Right kidney (tissue), 1 donor: Measurements from ENCODE around the gene LRRC8B.
"Not testable (repeated sequence)": the region's sequence is repeated elsewhere in the genome, so short reads cannot be mapped to it uniquely, and the experiment has no call there.

ENCODE experiments used
- DNase-seq: peaks from one replicate; pipeline ENCODE4 v3.0.0-alpha.2; 2016

LRRC8B gene

DNA sequence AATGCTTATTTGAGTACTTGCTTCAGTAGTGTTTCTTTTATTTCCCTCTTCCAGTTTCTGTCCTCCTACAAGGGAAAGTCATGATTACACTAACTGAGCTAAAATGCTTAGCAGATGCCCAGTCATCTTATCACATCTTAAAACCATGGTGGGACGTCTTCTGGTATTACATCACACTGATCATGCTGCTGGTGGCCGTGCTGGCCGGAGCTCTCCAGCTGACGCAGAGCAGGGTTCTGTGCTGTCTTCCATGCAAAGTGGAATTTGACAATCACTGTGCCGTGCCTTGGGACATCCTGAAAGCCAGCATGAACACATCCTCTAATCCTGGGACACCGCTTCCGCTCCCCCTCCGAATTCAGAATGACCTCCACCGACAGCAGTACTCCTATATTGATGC is 57.9 kb downstream of the LRRC8B start:
- no peak for DNase-seq

DNA sequence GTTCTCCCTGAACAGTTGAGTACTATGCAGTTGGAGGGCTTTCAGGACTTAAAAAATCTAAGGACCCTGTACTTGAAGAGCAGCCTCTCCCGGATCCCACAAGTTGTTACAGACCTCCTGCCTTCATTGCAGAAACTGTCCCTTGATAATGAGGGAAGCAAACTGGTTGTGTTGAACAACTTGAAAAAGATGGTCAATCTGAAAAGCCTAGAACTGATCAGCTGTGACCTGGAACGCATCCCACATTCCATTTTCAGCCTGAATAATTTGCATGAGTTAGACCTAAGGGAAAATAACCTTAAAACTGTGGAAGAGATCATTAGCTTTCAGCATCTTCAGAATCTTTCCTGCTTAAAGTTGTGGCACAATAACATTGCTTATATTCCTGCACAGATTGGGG is 59.6 kb downstream of the LRRC8B start:
- no peak for DNase-seq

DNA sequence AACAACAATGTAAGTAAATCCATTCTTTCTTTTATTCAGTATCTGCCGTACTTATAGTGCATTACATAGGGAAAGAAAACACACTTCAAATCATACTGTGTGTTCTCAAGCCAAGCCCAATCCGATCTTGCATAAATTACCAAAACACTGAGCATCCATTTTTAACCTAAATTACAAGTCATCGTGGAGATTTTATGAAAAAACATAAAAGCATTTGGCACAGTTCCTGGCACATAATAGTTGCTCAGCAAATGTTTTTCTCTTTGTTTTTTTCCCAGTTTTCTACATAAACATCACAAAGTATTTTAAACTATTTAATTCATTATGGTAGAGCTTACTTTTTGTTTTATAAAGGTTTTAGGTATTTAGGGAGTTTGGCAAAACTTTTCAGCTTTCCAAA is 60.2 kb downstream of the LRRC8B start:
- no peak for DNase-seq

DNA sequence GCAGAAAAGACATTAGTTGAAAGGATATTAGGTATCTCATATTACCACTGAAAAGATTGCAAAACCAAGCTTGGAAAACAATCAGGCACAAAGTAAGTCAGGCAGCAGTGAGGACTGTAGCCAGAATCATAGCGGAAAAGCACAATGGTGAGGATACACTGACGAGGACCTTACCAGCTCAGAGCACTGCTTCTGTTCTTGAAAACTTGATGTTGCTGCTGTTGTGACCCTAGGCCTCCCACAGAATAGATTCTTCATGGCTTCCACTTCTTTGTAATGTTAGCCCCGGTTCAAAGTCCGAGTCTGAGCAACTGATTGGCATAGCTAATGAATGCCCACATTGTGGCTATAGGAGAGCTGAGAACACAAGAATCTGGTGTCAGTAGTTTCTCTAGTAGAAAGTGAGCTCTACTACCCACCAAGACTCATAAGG is 63.1 kb downstream of the LRRC8B start:
- no peak for DNase-seq

DNA sequence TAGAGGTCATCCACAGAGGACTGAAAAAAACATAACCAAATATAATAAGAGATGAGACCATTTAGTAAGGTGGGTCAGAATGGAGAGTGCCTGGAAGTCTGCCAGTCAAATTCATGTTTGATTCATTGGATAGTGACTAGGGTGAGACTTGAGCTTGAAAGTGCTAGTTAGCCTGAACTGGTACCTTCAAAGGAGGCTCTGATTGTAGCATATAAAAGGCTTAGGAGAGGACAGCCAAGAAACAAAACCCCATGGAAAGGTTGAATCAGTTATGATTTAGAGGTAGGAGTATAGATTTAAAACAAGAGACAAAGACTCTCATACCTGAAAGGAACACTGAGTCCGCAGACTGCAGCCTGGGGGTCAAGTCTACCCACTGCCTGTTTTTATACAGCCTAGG is 63.9 kb downstream of the LRRC8B start:
- no peak for DNase-seq

DNA sequence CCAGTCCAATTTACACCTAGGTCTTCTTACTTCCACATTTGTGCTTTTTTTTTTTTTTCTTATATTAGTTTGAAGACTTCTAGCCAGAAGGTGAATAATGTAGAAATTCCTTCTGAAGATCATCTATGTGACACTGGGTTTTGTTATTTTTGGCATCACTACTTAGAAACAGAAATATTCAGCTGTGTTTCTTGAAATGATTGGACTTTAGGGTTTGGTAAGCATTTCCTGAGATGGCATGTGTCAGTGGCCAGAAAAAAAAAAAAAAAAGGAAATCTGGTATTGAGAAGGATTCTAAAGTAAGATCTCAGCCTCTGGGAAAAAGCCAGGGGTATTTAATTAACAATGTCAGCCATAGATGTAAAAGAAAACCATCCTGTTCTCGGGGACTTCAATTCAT is 64.9 kb downstream of the LRRC8B start:
- no peak for DNase-seq

DNA sequence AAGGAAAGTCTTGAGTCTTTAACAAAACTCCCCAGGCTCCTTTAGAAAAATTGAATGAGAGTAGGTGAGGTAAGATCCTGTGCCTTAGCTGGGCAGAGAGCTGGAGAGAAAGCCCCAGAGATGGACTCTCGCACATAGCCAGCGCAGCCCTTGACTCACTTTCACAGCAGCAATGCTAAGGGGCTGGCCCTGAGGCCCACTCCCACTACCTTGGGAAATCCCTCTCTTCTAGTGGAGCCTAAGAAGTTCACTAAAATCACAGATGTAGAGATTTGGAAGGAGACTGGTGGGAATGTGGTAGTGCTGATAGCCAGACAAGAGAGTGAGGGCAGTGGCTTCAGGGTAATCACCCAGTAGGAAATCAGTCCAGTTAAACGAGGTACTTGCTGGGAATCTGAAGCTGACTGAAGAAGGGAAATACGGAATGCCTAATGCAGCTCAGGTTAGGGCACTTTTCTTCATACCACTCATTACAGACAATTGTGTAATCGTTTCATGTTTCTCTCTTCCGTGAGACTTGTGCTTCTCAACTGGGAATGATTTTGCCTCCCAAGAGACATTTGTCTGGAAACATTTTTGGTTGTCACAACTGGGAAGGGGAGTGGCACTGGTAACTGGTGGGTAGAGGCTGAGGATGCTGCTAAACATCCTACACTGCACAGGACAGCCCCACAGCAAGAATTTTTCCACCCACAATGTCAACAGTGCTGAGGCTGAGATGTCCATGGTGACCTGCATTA is 65.9 kb downstream of the LRRC8B start:
- no peak for DNase-seq

DNA sequence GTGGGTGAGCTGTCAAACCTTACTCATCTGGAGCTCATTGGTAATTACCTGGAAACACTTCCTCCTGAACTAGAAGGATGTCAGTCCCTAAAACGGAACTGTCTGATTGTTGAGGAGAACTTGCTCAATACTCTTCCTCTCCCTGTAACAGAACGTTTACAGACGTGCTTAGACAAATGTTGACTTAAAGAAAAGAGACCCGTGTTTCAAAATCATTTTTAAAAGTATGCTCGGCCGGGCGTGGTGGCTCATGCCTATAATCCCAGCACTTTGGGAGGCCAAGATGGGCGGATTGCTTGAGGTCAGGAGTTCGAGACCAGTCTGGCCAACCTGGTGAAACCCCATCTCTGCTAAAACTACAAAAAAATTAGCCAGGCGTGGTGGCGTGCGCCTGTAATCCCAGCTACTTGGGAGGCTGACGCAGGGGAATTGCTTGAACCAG is 68.3 kb downstream of the LRRC8B start:
- not testable (repeated sequence) for DNase-seq

DNA sequence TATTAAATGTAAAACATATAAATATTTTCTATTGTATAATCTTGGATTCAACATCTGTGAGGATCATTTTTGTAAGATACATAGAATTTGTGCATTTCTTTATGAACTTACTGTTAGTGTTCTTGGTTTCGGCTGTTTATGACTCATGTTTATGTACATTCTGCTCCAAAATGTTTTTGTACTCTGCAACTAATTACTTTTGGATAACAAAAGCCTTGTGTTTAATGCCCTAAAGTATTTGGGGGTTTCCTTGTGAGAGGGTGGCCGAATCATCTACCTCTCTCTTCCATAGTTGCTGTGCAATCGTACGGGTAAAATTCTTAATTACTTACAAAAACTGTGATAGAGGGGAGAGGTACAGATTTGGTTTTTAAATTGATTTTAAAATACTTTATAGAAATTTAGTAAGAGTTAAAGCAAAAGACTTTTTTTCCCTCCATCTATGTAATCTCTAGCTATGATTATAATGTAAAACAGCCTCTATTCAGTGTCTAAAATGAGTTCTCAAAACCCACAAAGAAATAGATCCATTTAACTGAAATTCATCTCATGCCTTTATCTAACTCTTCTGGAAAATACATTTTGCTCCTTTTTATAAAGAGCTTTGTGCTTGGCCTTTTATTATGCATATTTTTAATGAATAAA is 69.6 kb downstream of the LRRC8B start:
- DNase-seq, result no peak

DNA sequence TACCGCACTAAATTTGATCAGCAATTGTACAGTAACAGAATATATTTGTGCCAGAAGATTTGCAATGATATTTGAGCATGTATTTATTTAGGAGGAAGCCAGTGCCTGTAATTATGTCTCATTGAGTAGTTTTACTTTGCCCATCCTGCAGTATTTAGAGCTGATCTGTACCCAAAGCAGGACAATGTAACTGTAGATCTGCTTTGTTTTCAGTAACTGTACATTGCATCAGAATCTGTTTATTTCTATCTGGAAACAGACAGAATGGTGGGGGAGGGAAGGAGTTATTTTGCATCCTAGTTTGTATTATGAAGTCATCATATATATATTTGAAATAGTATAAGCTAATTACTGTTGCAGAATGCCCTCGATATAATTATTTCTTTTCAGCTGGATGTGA is 72.1 kb downstream of the LRRC8B start:
- no peak for DNase-seq

DNA sequence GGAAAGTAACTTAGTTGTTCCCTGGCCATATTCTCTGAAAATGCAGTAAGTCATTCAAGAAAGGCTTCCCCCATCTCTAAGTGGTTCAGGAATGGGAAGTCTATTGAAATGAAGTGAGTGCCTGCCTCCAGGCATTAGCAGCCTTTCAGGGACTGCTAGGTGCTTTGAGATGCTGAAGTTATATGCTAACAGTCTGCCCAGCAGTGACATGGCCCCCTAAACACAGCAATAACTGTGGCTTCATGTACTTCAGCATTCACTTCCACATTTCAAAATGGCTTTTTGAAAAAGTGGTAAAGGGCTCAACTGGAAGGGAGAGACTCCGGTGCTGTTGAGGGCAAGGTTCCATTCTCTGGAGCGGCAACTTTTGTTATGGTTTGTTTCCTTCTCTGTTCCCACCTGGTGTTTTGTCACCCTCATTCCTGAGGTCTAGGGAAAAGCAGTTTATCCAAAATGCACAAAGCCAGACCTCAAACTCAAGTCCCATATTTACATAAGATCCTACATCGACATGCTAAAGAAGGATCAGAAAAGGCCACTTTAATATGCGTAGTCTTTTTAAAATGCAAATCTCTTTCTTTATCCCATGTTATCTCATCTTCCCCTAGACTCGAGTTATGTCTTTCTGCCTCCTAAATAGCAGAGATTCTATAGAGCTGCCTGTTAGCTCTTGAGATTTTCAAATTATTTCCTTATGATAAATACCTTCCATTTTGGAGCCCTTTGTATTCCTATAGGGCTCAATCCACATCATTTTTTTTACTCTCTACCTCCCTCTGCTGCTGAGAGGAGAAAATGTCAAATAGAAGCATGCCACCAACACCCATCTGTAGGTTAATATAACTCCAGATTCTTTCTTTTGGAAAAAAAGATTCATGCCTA is 74.1 kb downstream of the LRRC8B start:
- DNase-seq, result no peak

DNA sequence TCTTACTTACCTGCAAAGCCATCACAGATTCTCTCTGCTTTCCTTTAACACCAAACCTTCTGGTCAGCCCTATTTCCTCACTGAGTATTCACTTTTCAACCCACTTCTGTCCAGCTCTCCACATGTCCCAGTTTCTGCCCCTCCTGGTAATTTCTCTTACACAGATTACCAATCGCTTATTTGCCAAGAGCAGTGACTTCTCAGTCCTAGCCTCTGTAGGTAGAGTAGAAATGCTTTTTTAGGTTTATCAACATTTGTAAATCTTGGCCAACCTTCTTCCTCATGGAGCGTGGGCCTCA is 74.7 kb downstream of the LRRC8B start:
- DNase-seq, result no peak

DNA sequence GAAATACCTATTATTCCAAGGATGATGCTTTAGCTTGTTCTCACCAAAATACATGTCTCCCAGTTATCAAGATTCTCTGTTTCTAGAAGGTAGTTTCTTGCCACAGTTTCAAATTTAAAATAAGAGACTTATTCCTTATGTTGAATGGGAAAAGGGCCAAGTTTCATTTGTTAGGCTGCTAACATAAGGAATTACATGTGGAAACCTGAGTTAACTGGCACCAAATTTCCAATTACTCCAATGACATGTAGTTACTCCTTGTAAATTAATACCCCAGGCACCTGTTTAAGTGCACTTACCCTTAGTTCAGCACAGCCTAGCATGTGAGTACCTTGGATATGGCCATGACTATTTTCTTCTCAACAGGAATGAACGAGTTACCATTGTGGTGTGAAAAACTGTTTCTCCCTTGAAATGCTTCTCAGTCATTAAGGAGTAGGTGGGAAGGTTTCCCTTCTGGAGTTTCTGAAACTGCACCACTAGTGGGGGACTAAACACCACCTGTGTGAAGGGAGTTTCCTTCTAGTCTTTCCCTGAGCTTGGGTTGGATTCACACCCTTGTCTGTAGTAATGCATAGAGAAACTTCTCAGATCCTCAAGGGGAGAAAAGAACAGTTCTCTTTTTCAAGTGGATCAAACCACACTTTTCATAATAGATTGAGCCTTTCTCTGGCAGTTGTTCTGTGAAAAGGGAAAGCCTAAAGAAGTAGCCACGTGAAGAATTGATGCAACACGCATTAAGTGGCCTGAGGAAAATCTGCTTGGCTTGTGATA is 76.0 kb downstream of the LRRC8B start:
- DNase-seq, result no peak

DNA sequence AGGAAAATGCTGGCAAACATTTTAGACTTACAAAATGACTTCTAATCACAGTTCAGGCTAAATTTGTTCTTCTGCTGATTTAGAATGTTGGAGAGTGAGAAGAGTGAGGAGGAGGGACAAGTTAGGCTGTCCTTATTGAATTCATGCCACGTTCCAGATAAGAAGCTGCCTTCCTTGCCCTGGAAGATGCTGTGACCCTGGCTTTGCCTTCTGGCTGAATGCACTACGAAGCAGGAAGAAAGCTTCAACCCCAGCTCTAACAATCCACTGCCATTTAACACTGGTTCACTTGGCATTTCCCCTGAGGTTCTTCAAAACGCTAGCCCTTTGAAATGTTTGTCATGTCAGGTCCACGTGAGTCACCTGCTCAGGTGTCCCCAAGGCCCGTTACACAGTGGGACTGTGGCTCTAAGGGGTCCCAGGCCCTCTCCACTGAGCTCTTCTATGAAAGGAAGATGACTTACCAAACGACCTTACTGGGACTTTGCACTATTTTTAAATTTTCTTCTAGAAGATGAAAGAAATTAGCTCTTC is 78.3 kb downstream of the LRRC8B start:
- DNase-seq, result no peak

DNA sequence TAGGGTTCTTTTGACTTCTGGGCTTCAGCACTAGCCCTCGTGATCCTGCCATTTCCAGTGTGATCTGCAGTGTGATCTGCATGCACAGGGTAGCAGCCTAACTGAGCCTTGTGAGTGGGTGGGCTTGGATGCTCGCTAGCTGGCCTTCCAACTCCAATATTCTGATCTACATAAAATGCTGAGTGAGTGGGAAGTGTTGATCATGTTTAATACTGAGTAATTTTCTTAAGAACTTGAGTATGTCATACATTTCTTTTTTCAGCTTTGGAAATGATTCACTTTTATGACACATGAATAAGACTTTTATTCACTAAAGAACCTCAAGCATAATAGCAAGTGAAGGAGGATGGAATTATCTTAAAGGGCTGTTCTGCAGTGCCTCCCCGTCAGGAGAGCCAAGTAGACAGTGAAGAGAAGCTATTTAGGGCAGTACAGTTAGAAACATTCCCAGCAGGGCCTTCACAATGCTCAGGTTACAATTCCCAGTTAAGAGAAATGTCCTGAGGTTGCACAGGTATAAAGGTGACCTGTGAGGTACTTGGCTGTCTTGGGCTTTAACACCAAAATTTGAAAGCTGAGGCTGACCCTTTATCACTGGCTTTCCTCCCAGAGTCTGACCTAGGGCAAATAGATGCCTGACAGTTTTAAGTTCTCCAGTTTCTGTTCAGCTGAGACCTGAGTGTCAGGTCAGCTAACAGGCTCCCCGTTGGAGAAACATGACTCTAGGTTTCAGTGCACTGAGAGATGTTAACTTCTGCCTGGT is 79.2 kb downstream of the LRRC8B start:
- no peak for DNase-seq

DNA sequence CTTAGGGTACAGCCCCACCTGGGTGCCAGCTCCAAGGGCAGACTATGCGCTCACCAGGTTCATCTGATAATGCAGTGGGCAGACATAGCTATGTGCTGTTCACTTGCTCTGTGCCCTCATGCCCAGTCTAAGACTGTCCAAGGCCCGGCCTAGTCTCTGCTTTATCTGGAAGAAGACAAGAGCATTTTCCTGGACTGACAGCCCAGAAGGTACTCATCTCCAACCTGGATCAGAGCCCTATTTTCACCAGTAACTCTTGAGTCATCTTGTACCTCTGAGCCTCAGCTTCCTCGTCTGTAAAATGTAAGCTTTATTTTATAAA is 79.7 kb downstream of the LRRC8B start:
- DNase-seq, result no peak

DNA sequence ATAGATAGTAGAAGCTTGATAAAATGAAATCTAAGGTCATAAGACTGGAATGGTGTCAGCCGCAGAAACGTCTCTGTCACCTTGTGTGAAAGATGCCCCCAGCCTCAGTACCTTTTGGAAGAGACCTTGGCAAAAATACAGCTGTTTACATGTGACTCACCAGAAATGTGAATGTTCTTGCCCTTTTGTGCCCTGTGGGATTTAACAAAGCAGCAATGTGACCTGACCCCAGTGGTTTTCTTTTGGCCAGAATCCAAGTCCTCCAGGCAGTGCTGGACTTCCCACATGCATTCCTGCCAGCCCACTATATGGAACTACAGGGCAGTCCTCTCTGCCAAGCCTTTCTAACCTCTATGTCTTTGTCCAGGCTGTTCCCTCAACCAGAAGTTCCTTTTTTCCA is 81.1 kb downstream of the LRRC8B start:
- no peak for DNase-seq

DNA sequence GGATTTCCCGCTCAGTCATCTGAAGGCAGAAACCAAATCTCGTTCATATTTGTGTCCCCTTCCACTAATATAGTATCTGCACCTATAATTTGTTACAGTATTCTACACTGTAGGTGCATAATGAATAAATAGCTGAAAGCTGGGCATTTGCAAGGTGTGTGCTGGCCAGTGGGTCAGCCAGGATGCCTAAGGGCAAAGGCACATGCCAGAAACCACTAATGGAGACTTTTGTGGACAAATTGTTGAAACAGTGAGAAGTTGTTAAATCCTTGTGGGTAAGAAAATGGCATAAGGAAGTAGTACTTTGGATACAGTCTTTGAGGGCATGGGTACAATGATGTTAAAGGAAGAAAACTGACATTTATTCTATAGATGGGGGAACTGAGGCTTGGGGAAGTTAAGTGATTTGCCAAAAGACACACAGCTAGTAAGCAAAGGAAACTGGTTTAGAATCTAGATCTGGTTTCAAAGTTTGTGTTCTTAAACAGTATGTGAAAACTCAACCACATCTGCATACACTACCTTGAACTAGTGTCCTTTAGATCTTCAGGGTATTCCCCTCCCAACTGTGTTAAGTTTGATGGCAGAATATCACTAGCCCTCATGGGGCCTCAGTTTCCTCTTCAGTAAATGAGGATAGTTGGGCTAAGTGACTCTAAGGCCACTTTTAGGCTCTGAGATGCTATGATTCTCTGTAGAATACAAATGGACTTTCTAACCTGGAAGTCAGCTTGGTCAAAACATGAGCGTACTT is 81.8 kb downstream of the LRRC8B start:
- no peak for DNase-seq

DNA sequence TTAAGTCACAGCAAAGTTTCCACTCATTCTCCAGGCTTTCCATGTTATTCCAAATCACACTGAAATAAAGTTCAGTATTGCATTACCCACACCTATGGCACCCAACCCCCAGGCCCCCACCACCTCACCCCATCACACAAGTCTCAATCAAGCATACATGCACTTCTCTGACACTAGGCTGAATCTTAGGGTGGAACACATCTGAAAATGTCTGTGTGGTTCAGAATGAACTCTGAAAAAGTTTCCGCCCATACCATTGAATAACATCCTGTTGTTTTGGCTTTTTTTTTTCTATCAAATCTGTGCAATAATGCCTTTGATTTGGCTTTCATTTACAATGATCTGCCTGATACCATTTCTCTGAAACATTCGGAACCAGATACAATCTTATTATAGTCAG is 82.5 kb downstream of the LRRC8B start:
- DNase-seq, result no peak

DNA sequence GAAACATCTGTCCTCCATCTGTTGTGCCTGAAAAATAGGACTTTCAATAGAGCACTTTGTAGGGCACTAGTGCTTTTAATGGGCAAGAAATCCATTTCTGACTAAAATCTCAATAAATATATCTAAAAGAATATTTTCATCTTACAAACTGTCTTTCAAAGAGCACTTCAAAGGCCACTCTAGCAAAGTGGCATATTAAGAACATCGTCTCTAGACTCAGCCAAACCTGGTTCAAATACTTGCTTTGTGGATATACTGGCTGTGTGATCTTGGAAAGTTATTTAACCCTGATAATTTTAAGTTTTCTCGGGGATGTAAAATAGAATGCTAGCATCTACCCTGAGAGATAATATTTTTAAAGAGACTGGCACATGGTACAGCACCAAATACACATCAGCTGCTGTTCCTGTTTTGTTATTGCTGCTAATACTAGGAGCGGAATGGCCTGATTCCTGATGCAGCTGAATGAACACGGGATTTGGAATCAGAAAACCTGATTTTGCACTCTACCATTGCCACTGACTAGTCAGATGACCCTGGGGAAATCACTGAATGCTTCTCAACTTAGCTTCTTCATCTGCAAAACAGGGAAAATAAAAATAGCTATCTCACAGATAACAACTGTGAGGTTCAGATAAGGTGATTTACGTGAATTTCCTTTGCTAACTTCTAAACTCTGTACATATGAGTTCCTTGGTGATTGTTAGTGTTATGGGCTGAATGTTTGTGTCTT is 83.1 kb downstream of the LRRC8B start:
- DNase-seq, result no peak
